GM12878 (cell line): ENCODE measurements around the gene DSEL.

ENCODE experiments used
- BCLAF1 ChIP-seq: fragments of 450-650 bp; IDR thresholded peaks from 2 replicates; pipeline ENCODE4 v1.6.1; 2017; ENCODE audit warnings: antibody characterized with exemption, mild to moderate bottlenecking, moderate library complexity
- CTCF ChIP-seq, 3 experiments: IDR thresholded peaks in 2 of 3; conservative IDR thresholded peaks in 1 of 3; 2 replicates each; pipeline ENCODE4 v1.5.1; 2011; ENCODE audit warnings: low read depth in 3 of 3, low read length in 3 of 3, mild to moderate bottlenecking in 3 of 3, control low read depth in 2 of 3, moderate library complexity in 2 of 3, inconsistent platforms in 1 of 3, mixed read lengths in 1 of 3; ENCODE audit not compliant: control insufficient read depth in 2 of 3, insufficient read depth in 1 of 3; ENCODE audit errors: extremely low read depth in 1 of 3

- no peak for TF ChIP-seq CTCF (IDR thresholded peaks at IDR 0.05 in 2 of 3, conservative IDR thresholded peaks at IDR 0.05 in 1 of 3; ENCODE audit: control insufficient read depth in 2 of 3, extremely low read depth in 1 of 3, insufficient read depth in 1 of 3, low read depth in 3 of 3, low read length in 3 of 3)
- no peak for TF ChIP-seq BCLAF1
Measured at GRCh38 chr18:67540559-67540958, 24.0 kb upstream of the DSEL start.
